WTC11 (cell line): ENCODE data around the gene FYCO1. TPM values are rescaled to one million over a fixed set of nuclear protein-coding genes. Genes with fewer than 3 reads are reported as not detected.

ENCODE experiments used
- ATAC-seq: fragments of 200-7000 bp; cut with Tn5 transposase; 2 replicates; pipeline ENCODE4 v1.10.0; 2021; ENCODE audit warnings: mild to moderate bottlenecking, moderate library complexity
- CTCF ChIA-PET: fragments of 300-600 bp; sonication (Branson Sonifier 250); formaldehyde crosslinking; loops from one replicate; lab custom pipeline; 2021; ENCODE audit warnings: antibody characterized with exemption; lab: Charles Lee
- POLR2A ChIA-PET: fragments of 350-600 bp; sonication (Branson Sonifier 250); formaldehyde crosslinking; loops from one replicate; lab custom pipeline; 2021; ENCODE audit warnings: antibody characterized with exemption; lab: Charles Lee
- DNase-seq: peaks from one replicate; pipeline ENCODE4 v3.0.0; 2021; ENCODE audit warnings: low spot score
- H3K27ac Mint-ChIP-seq: 2 replicates; pipeline ENCODE4 v1.8.0; 2021; ENCODE audit warnings: mixed read lengths
- H3K27me3 Mint-ChIP-seq: 2 replicates; pipeline ENCODE4 v1.8.0; 2021; ENCODE audit warnings: low read depth, mild to moderate bottlenecking, moderate library complexity, mixed read lengths
- H3K36me3 Mint-ChIP-seq: 2 replicates; pipeline ENCODE4 v1.8.0; 2021; ENCODE audit warnings: mixed read lengths
- H3K4me1 Mint-ChIP-seq: 2 replicates; pipeline ENCODE4 v1.8.0; 2022; ENCODE audit warnings: mixed read lengths
- H3K4me3 Mint-ChIP-seq: 2 replicates; pipeline ENCODE4 v1.8.0; 2021; ENCODE audit warnings: mild to moderate bottlenecking, moderate library complexity, mixed read lengths
- H3K9me3 Mint-ChIP-seq: 2 replicates; pipeline ENCODE4 v1.8.0; 2021; ENCODE audit warnings: mixed read lengths
- AFF4 ChIP-seq: sonication (generic); formaldehyde crosslinking; IDR thresholded peaks from 2 replicates; pipeline ENCODE4 v1.8.1; 2023; ENCODE audit warnings: mild to moderate bottlenecking, missing genetic modification reagents, borderline replicate concordance
- ARID4B ChIP-seq: sonication (generic); formaldehyde crosslinking; IDR thresholded peaks from 2 replicates; pipeline ENCODE4 v1.8.0; 2023; ENCODE audit warnings: missing genetic modification reagents, mild to moderate bottlenecking, borderline replicate concordance
- ATF6 ChIP-seq: sonication (generic); formaldehyde crosslinking; IDR thresholded peaks from 2 replicates; pipeline ENCODE4 v1.8.1; 2023; ENCODE audit warnings: mild to moderate bottlenecking, missing genetic modification reagents
- CBFB ChIP-seq: sonication (generic); formaldehyde crosslinking; IDR thresholded peaks from 2 replicates; pipeline ENCODE4 v1.8.1; 2022; ENCODE audit warnings: mild to moderate bottlenecking, low read depth, missing genetic modification reagents
- CREB1 ChIP-seq: sonication (generic); formaldehyde crosslinking; IDR thresholded peaks from 2 replicates; pipeline ENCODE4 v1.8.0; 2023; ENCODE audit warnings: mild to moderate bottlenecking, missing genetic modification reagents
- E2F5 ChIP-seq: sonication (generic); formaldehyde crosslinking; IDR thresholded peaks from 2 replicates; pipeline ENCODE4 v1.8.1; 2022; ENCODE audit warnings: mild to moderate bottlenecking, moderate library complexity, missing genetic modification reagents
- ELF4 ChIP-seq: sonication (generic); formaldehyde crosslinking; IDR thresholded peaks from 2 replicates; pipeline ENCODE4 v1.8.1; 2022; ENCODE audit warnings: low read depth, mild to moderate bottlenecking, moderate library complexity, missing genetic modification reagents
- FOXJ3 ChIP-seq: sonication (generic); formaldehyde crosslinking; IDR thresholded peaks from 2 replicates; pipeline ENCODE4 v1.9.0; 2021; ENCODE audit warnings: missing genetic modification reagents, mild to moderate bottlenecking, borderline replicate concordance
- FOXK1 ChIP-seq: sonication (generic); formaldehyde crosslinking; IDR thresholded peaks from 2 replicates; pipeline ENCODE4 v1.8.0; 2022; ENCODE audit warnings: mild to moderate bottlenecking, moderate library complexity, missing genetic modification reagents
- FOXP1 ChIP-seq: sonication (generic); formaldehyde crosslinking; IDR thresholded peaks from 2 replicates; pipeline ENCODE4 v1.8.0; 2022; ENCODE audit warnings: missing genetic modification reagents, mild to moderate bottlenecking, moderate library complexity, borderline replicate concordance
- FOXP4 ChIP-seq: sonication (generic); formaldehyde crosslinking; IDR thresholded peaks from 2 replicates; pipeline ENCODE4 v1.8.0; 2022; ENCODE audit warnings: mild to moderate bottlenecking, missing genetic modification reagents
- GABPB1 ChIP-seq: sonication (generic); formaldehyde crosslinking; IDR thresholded peaks from 2 replicates; pipeline ENCODE4 v1.8.1; 2023; ENCODE audit warnings: mild to moderate bottlenecking, missing genetic modification reagents
- GRHL2 ChIP-seq: fragments of 250-450 bp; sonication (Bioruptor Pico); IDR thresholded peaks from 2 replicates; pipeline ENCODE4 v1.8.0; 2022; ENCODE audit warnings: mild to moderate bottlenecking, moderate library complexity; ENCODE audit not compliant: insufficient replicate concordance, severe bottlenecking
- HMGA2 ChIP-seq: fragments of 250-450 bp; sonication (Bioruptor Pico); IDR thresholded peaks from 2 replicates; pipeline ENCODE4 v1.4.0; 2021; ENCODE audit warnings: mild to moderate bottlenecking, moderate library complexity
- JAZF1 ChIP-seq: fragments of 250-450 bp; sonication (Bioruptor Pico); IDR thresholded peaks from 2 replicates; pipeline ENCODE4 v1.9.0; 2021; ENCODE audit warnings: moderate library complexity, mild to moderate bottlenecking, inconsistent platforms
- MLX ChIP-seq: sonication (generic); formaldehyde crosslinking; IDR thresholded peaks from 2 replicates; pipeline ENCODE4 v1.8.1; 2023; ENCODE audit warnings: mild to moderate bottlenecking, missing genetic modification reagents, moderate library complexity
- NFATC4 ChIP-seq: fragments of 250-450 bp; sonication (Bioruptor Pico); IDR thresholded peaks from 2 replicates; pipeline ENCODE4 v1.9.0; 2021; ENCODE audit warnings: mild to moderate bottlenecking
- NFYB ChIP-seq: sonication (generic); formaldehyde crosslinking; conservative IDR thresholded peaks from 2 replicates; pipeline ENCODE4 v1.8.0; 2022; ENCODE audit warnings: low read depth, missing genetic modification reagents
- NR3C1 ChIP-seq: sonication (generic); formaldehyde crosslinking; conservative IDR thresholded peaks from 2 replicates; pipeline ENCODE4 v1.8.1; 2023; ENCODE audit warnings: low read depth, mild to moderate bottlenecking, missing genetic modification reagents
- OVOL2 ChIP-seq: fragments of 250-450 bp; sonication (Bioruptor Pico); IDR thresholded peaks from 2 replicates; pipeline ENCODE4 v1.9.0; 2021; ENCODE audit warnings: mild to moderate bottlenecking, borderline replicate concordance
- SMAD4 ChIP-seq: sonication (generic); formaldehyde crosslinking; IDR thresholded peaks from 2 replicates; pipeline ENCODE4 v1.8.0; 2022; ENCODE audit warnings: mild to moderate bottlenecking, missing genetic modification reagents
- SOX15 ChIP-seq: fragments of 250-450 bp; sonication (Bioruptor Pico); IDR thresholded peaks from 2 replicates; pipeline ENCODE4 v1.9.0; 2021; ENCODE audit warnings: mild to moderate bottlenecking
- TEAD1 ChIP-seq: sonication (generic); formaldehyde crosslinking; IDR thresholded peaks from 2 replicates; pipeline ENCODE4 v1.8.0; 2022; ENCODE audit warnings: mild to moderate bottlenecking, missing genetic modification reagents
- TEAD4 ChIP-seq: sonication (generic); formaldehyde crosslinking; IDR thresholded peaks from 2 replicates; pipeline ENCODE4 v1.8.0; 2022; ENCODE audit warnings: mild to moderate bottlenecking, missing genetic modification reagents
- ZNF219 ChIP-seq: sonication (generic); formaldehyde crosslinking; IDR thresholded peaks from 2 replicates; pipeline ENCODE4 v1.8.0; 2023; ENCODE audit warnings: missing genetic modification reagents, mild to moderate bottlenecking, borderline replicate concordance
- ZNF416 ChIP-seq: fragments of 250-450 bp; sonication (Bioruptor Pico); IDR thresholded peaks from 2 replicates; pipeline ENCODE4 v1.9.0; 2021; ENCODE audit warnings: mild to moderate bottlenecking, inconsistent platforms
- ZNF423 ChIP-seq: fragments of 250-450 bp; sonication (Bioruptor Pico); IDR thresholded peaks from 2 replicates; pipeline ENCODE4 v2.1.2; 2022; ENCODE audit warnings: mild to moderate bottlenecking, moderate library complexity
- total RNA-seq: library from RNA; stranded (reverse); gene quantifications from 3 replicates; pipeline ENCODE4 v1.2.3, GENCODE V29; 2021

FYCO1 gene
- total RNA-seq, 1 experiment from 2014 or later, result 13.9 TPM

GRCh38 chr3:45969116-45969515 lies 26.5 kb downstream of the FYCO1 start:
- no peak overlapping the region for H3K4me3 Mint-ChIP-seq

GRCh38 chr3:45968706-45969105 lies 26.9 kb downstream of the FYCO1 start:
- CTCF ChIA-PET, result interaction anchor here (0.8 to 4.0 kb wide), 4 partner anchors 17 to 458 kb away, joined by 4 to 25 read pairs (median 10); no protein-coding TSS in a partner anchor
- Mint-ChIP-seq H3K27me3 (no peaks in the 10 kb centered on the region), H3K36me3 (peaks cover 50% of the 10 kb centered on the region), H3K4me1 (no peaks in the 10 kb centered on the region), H3K27ac (no peak overlapping the region), H3K9me3 (no peaks in the 10 kb centered on the region), H3K4me3 (no peak overlapping the region)
- no peak for DNase-seq
- ATAC-seq, result no peak
- POLR2A ChIA-PET, result no interaction called here
- TF ChIP-seq MLX (CRISPR knock-in tag) (no peak), CBFB (CRISPR knock-in tag) (no peak), SOX15 (no peak), ELF4 (CRISPR knock-in tag) (no peak), FOXJ3 (CRISPR knock-in tag) (no peak), E2F5 (CRISPR knock-in tag) (no peak), AFF4 (no peak), NFYB (no peak), ZNF416 (CRISPR knock-in tag) (no peak), TEAD4 (CRISPR knock-in tag) (no peak), ARID4B (CRISPR knock-in tag) (no peak), NR3C1 (no peak), GABPB1 (CRISPR knock-in tag) (no peak), FOXP4 (CRISPR knock-in tag) (no peak)

More at GRCh38 chr3:45969116-45969515, 26.5 kb downstream of the FYCO1 start:
- Mint-ChIP-seq H3K27me3 (no peaks in the 10 kb centered on the region), H3K27ac (no peak overlapping the region), H3K36me3 (peaks cover 46% of the 10 kb centered on the region), H3K4me1 (no peaks in the 10 kb centered on the region), H3K9me3 (no peaks in the 10 kb centered on the region)
- ChIA-PET CTCF (interaction anchor here (1.0 to 2.3 kb wide), 3 partner anchors 40 to 458 kb away, joined by 3 to 14 read pairs (median 5); no protein-coding TSS in a partner anchor), POLR2A (no interaction called here)
- no peak for DNase-seq
- TF ChIP-seq CREB1, result no peak
- TF ChIP-seq HMGA2 (CRISPR knock-in tag), result no peak
- TF ChIP-seq SMAD4 (CRISPR knock-in tag), result no peak
- no peak for TF ChIP-seq GABPB1 (CRISPR knock-in tag)
- no peak for TF ChIP-seq GRHL2 (CRISPR knock-in tag)
- TF ChIP-seq ATF6 (CRISPR knock-in tag), result no peak
- TF ChIP-seq FOXP1 (CRISPR knock-in tag), result no peak
- no peak for TF ChIP-seq ZNF219 (CRISPR knock-in tag)
- TF ChIP-seq NFATC4 (CRISPR knock-in tag), result no peak
- no peak for TF ChIP-seq FOXK1 (CRISPR knock-in tag)
- no peak for TF ChIP-seq JAZF1 (CRISPR knock-in tag)
- TF ChIP-seq ZNF423 (CRISPR knock-in tag), result no peak
- no peak for TF ChIP-seq OVOL2 (CRISPR knock-in tag)
- no peak for TF ChIP-seq TEAD1 (CRISPR knock-in tag)
- TF ChIP-seq TEAD4 (CRISPR knock-in tag), result no peak
- ATAC-seq, result no peak
